Measurements from ENCODE around the gene CCDC188.

Gene CCDC188

GRCh38 chr22:20116376-20116950 is 34.4 kb downstream of the CCDC188 start:
- no peak for DNase-seq

- no peak for DNase-seq
Observed at GRCh38 chr22:20115691-20116375, 35.0 kb downstream of the CCDC188 start, which contains the start of gene RANBP1. Gene RANBP1 (plus strand): TSS chr22:20116104. CDS start chr22:20116185, 81 bp downstream.

GRCh38 chr22:20114506-20115475 is 36.1 kb downstream of the CCDC188 start:
- no peak for DNase-seq

GRCh38 chr22:20113551-20114310 is 37.1 kb downstream of the CCDC188 start:
- no peak for DNase-seq

- no peak for DNase-seq
Observed at GRCh38 chr22:20112623-20113511, 38.0 kb downstream of the CCDC188 start.

- DNase-seq: no peak
Observed at GRCh38 chr22:20111689-20112622, 38.9 kb downstream of the CCDC188 start.

GRCh38 chr22:20111045-20111688 is 39.7 kb downstream of the CCDC188 start:
- peak in 1 of 2 experiments; percentile 37 for DNase-seq

- DNase-seq: no peak
Observed at GRCh38 chr22:20110359-20110985, 40.4 kb downstream of the CCDC188 start.

GRCh38 chr22:20109411-20110358 is 41.2 kb downstream of the CCDC188 start:
- DNase-seq: no peak

GRCh38 chr22:20108757-20109230 is 42.1 kb downstream of the CCDC188 start:
- no peak for DNase-seq

GRCh38 chr22:20107951-20108756 is 42.7 kb downstream of the CCDC188 start:
- no peak for DNase-seq

- DNase-seq: no peak
Observed at GRCh38 chr22:20107471-20107901, 43.4 kb downstream of the CCDC188 start.

- DNase-seq: no peak
Observed at GRCh38 chr22:20106849-20107237, 44.0 kb downstream of the CCDC188 start.

- DNase-seq: no peak
Observed at GRCh38 chr22:20106205-20106848, 44.5 kb downstream of the CCDC188 start.

GRCh38 chr22:20105456-20106204 is 45.2 kb downstream of the CCDC188 start:
- no peak for DNase-seq

All from NCI-H2081 (cell line).